HG02840 (cell line): Measurements from ENCODE around the gene SEC61B.
"Not testable (repeated sequence)": the region's sequence is repeated elsewhere in the genome, so short reads cannot be mapped to it uniquely, and the experiment has no call there.

Source experiments
- ATAC-seq: cut with Tn5 transposase; IDR thresholded peaks from one replicate; pipeline ENCODE4 v1.9.1; 2021; ENCODE audit warnings: mild to moderate bottlenecking, moderate library complexity, moderate number of reproducible peaks; ENCODE audit not compliant: unreplicated experiment, low FRiP score

The SEC61B gene

DNA sequence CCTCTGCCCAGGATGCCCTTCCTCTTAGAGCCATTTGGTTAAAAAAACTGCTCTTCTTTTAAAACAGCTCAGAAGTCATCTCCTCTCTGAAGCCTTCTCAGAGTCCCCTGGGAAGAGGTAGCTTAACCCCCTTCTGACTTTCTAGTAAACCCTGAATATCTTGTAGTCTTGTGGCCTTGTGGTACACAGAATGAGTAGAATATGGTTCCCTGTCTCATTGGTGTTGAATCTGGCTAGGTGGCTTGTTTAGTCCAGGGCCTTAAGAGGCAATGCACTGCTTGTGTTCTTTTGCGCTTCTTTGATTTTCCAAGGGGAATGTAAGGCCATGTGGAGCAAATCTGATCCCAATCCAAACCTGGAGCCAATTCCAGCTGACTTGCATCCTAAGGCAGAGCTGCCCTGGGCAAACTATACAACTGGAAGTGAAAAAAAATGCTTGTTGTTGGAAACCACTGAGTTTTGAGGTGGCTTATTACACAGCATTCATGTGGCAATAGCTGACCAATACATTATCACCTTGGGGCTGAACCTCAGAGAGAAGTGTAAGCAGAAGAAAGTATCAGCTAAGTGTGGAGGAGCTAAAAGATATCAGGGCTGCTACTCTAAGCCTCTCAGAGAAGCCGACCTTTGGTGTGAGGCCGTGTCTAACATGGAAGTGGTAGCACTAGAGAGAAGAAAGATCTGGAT lies 31.3 kb upstream of the SEC61B start:
- no peak for ATAC-seq

GRCh38 chr9:99192786-99193465 lies 29.2 kb upstream of the SEC61B start:
- ATAC-seq, result no peak

DNA sequence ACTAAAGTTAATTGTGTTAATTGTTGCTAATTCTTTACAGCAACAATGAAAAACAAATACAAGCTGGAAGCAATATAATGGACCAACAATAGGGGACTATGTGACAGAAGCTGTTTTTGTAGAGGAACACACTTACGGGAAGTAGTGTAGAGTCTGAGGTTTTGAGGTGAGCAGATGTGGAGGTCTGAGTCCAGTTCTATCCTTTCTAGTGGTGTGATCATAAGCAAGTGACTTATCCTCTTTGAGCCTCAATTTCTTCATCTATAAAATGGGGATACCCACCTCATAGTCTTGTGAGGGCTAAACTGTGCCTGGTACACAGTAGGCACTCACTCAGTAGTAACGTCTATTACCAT lies 28.6 kb upstream of the SEC61B start:
- no peak for ATAC-seq

GRCh38 chr9:99196484-99196883 lies 25.6 kb upstream of the SEC61B start:
- ATAC-seq, result not testable (repeated sequence)

GRCh38 chr9:99197124-99197630 lies 24.9 kb upstream of the SEC61B start:
- ATAC-seq, result no peak

- ATAC-seq, result no peak
Measured at GRCh38 chr9:99197987-99198386, 24.1 kb upstream of the SEC61B start.

- ATAC-seq, result no peak
Measured at GRCh38 chr9:99199938-99200539, 22.0 kb upstream of the SEC61B start.

DNA sequence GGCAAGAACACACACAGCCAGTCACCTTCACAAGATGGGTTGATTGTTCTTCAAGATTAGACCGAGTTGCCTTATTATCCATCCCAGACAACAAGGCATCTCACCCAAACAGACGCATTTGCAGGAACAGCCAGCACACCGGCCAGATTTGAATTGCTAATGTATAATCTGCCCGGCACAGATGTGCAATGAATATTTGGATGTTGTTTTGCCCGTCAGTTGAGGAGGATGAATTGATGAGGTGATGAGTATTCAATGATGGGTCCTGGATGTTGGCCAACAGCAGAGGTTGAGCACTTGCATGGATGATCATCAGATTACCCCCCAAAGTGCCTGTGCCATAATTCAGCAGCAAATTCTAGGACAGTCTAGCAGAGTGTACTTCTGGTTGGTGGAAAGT lies 20.5 kb upstream of the SEC61B start:
- ATAC-seq, result no peak

DNA sequence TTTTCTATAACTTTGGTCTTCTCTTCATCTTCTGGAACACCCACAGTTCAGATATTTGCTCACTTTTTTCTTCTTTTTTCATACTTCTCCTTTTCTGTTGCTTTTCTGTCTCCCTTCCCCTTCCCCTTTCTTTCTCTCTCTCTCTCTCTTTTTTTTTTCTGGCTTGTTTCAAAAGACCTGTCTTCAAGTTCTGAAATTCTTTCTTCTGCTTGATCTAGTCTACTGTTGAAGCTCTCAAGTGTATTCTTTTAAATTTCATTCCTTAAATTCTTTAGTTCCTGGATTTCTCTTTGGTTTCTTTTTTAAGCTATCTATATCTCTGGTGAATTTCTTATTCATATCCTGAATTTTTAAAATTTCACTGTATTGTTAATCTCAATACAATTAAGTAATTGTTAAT lies 11.5 kb upstream of the SEC61B start:
- no peak for ATAC-seq

DNA sequence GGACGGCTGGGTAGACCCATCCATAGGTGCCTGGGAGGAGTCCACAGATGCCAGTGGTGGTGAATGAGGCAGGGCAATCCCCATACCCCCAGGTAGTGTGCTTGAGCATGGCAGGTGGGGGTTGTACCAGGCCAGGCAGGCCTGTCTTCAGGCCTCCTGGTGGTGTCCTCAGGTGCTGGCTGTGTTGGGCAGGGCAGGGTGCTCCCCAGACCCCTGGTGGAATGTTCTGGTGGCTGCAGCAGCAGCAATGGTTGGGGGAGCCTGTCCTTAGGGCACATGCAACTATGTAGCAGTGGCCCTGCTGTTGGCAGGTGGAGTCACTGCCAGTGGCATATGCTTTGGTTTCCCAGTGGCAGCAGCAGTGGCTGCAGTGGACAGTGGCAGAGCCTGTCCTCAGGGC lies 10.3 kb upstream of the SEC61B start:
- no peak for ATAC-seq

DNA sequence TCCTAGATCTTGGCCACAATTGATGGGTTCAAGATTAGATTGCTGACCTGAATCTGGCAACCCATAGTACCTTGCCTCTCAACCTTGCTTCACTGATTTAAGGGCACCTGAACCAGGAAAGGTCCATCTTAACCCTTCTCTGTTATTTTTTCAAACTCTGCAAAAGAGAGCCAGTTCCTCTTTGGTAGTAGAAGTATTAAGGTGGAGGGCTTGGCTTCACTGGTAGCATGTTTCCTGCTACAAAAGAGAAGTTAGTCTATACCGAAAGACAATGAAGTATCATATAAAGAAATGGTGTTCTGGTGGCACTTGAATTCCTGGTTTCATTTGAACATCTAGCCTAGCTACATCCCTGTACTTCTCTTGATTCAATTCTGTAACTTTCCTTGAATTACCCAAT lies 8.9 kb upstream of the SEC61B start:
- ATAC-seq, result no peak

GRCh38 chr9:99216073-99216472 lies 6.0 kb upstream of the SEC61B start:
- no peak for ATAC-seq

DNA sequence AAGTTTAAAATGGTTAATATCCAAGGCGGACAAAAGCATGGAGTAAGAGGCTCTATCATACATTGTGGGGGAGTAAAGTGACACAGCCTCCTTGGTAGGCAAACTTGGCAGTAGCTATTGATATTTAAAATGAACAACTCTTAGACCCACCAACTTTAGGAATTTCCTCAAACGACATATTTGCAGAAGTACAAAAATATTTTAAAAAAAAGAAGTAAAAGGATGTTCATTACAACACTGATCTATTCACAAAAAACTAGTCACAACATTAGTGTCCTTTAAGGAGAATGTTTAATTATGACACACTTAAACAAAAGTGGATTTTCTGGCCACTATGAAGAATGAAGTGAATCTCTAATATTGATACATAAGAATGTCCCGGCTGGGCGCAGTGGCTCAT lies 2.1 kb upstream of the SEC61B start:
- no peak for ATAC-seq

DNA sequence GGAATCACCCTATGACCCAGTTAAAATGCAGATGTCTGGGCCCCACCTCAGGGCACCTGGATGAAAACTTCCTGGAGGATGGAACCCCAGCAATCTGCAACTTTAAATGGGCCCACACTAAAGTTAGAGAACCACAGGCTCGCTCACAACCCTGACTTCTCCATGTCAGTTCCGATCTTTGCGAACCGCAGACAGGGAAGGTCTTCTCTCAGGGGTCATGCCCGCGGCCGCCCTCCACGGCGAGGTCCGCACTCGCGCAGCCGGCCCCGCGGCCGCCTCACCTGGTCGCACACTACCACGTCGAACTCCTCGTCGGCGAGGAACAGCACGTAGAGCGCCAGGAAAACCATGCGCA lies 839 bp upstream of the SEC61B start:
- peak; percentile 29 for ATAC-seq

DNA sequence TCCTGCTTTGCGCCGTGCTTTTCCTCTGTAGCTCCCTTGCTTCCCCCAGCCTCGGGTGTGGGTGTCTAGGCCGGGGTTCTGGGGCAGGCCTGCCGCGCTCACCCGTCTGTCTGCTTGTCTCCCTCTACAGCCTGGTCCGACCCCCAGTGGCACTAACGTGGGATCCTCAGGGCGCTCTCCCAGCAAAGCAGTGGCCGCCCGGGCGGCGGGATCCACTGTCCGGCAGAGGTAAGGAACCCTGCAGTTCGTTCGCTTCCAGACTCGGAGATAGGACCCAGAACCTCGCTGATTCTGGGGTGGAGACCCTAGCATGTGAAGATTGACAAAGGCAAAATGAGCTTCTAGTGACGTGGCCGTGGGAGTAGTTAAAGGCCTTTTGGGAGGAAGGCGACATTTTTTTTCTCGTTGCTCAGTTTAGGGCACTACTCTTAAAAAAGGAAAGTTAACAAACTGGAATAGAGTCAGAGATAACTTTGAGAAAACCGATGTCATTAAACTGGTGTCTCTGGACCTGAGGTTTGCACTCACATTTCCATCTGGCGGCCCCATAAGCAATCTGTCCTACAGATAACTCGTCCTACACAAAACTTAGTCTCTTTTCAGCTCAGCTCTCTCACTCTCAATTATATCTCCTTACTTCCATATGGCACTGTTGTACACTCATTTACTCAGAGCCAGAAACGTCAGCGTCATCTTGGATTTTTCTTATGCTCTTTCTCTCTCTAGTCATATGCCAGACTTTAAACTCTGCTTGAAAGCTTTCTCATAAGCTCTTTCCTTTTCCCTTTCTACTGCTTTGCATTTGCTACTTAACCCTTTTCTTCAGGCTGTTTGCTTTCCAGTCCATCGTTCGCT lies 561 bp downstream of the SEC61B start:
- peak; percentile 15 for ATAC-seq

DNA sequence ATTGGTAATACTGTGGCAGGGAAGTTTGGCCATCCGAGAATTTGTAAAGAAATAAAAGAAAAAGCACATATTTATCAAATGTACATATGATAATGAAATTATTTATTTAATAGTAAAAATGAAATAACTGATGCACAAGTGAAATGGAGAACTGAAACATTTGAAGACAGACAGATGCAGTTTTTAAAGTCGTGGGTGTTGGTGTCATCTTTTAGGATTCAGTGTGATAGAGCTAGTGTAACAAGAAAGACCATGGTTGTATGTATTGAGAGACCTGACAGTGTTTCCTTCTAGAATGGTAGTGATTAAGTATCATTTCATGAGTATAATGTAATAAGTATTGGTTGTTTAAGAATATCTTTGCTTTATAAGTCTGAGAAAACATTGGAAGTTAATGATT lies 2.4 kb downstream of the SEC61B start:
- no peak for ATAC-seq

- no peak for ATAC-seq
Measured at GRCh38 chr9:99226054-99226453, 4.0 kb downstream of the SEC61B start.

- ATAC-seq, result no peak
Measured at GRCh38 chr9:99230206-99230605, 8.1 kb downstream of the SEC61B start.

GRCh38 chr9:99231711-99232110 lies 9.6 kb downstream of the SEC61B start:
- ATAC-seq, result no peak

DNA sequence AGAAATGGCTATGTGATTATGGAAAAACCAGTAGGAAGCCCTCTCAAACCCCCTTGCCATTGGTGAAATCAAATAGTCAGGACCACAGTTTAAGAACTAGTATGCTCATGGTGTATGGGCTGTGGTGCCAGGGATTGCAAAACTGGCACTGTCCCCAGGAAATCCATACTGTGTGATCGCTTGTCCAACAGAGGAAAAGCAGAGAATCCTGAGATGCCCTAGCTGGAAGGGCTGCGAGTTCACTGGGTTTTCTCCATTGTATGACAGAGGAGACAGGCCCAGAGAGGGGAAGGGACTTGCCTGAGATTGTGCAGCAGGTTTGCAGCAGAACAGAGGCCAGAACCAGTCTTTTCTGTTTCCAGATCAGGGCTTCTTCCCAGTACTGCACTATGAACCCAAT lies 12.5 kb downstream of the SEC61B start:
- ATAC-seq, result no peak

GRCh38 chr9:99235069-99235468 lies 13.0 kb downstream of the SEC61B start:
- no peak for ATAC-seq
